Colonic mucosa (tissue), 4 donors: ENCODE measurements around the gene FBXO42. TPM values are rescaled to one million over a fixed set of nuclear protein-coding genes. Genes with fewer than 3 reads are reported as not detected.

Experiments used
- DNase-seq: peaks from one replicate; pipeline ENCODE4 v3.0.0-alpha.2; 2020
- H3K27ac ChIP-seq: fragments of 200-600 bp; one replicate; pipeline ENCODE4 v1.8.0; 2021
- H3K27me3 ChIP-seq: fragments of 200-600 bp; one replicate; pipeline ENCODE4 v1.8.0; 2021
- H3K36me3 ChIP-seq: fragments of 200-600 bp; one replicate; pipeline ENCODE4 v1.8.0; 2021
- H3K4me1 ChIP-seq: fragments of 200-600 bp; one replicate; pipeline ENCODE4 v1.8.0; 2021; ENCODE audit warnings: mild to moderate bottlenecking
- H3K4me3 ChIP-seq: fragments of 200-600 bp; one replicate; pipeline ENCODE4 v1.8.0; 2021
- H3K9ac ChIP-seq, 2 donors: one replicate each; pipeline ENCODE4 v1.7.0; 2013; ENCODE audit warnings: control low read depth in 2 of 2, low read depth in 2 of 2, low read length in 2 of 2
- H3K9me3 ChIP-seq: fragments of 200-600 bp; one replicate; pipeline ENCODE4 v1.8.0; 2021
- CTCF ChIP-seq: fragments of 200-600 bp; IDR thresholded peaks from one replicate; pipeline ENCODE4 v1.8.0; 2022; ENCODE audit warnings: antibody characterized with exemption, mild to moderate bottlenecking
- intact Hi-C: fragments of 100-400 bp; cut with DNase I; formaldehyde crosslinking; loops from one replicate; pipeline ENCODE4 v1.14.1; 2022
- total RNA-seq, 2 donors: library from RNA; stranded (reverse); fragmentation: NEBNext Ultra II Directional in 1 of 2; extraction: Animal tissue kit (Norgen Biotek cat#: 25700) in 1 of 2; gene quantifications; one replicate each; pipeline ENCODE4 v1.2.1, GENCODE V29; 2021
- donor health status: healthy.
- donor health status: DM: no; HTN: no; CAD: no.
- donor health status: DM: no; HTN: no; CAD: no.

Gene FBXO42
- total RNA-seq, 2 donors from 2014 or later, result 15.0 to 17.8 TPM

- Histone ChIP-seq H3K36me3 (no peaks in the 10 kb centered on the region), H3K4me3 (no peak overlapping the region), H3K27me3 (no peaks in the 10 kb centered on the region), H3K9me3 (no peaks in the 10 kb centered on the region), H3K9ac (no peak overlapping the region), H3K4me1 (peaks cover 4% of the 10 kb centered on the region), H3K27ac (no peak overlapping the region)
- no peak for TF ChIP-seq CTCF
- DNase-seq, result no peak
- intact Hi-C loops, result no loop called here
Observed at GRCh38 chr1:16334655-16335340, 17.5 kb downstream of the FBXO42 start.

GRCh38 chr1:16326833-16327404 is 25.4 kb downstream of the FBXO42 start:
- Histone ChIP-seq H3K9ac (no peak overlapping the region), H3K36me3 (no peaks in the 10 kb centered on the region), H3K27ac (no peak overlapping the region), H3K27me3 (no peaks in the 10 kb centered on the region), H3K9me3 (no peaks in the 10 kb centered on the region), H3K4me1 (no peaks in the 10 kb centered on the region), H3K4me3 (no peak overlapping the region)
- intact Hi-C loops, result no loop called here
- DNase-seq, result no peak
- no peak for TF ChIP-seq CTCF

DNA sequence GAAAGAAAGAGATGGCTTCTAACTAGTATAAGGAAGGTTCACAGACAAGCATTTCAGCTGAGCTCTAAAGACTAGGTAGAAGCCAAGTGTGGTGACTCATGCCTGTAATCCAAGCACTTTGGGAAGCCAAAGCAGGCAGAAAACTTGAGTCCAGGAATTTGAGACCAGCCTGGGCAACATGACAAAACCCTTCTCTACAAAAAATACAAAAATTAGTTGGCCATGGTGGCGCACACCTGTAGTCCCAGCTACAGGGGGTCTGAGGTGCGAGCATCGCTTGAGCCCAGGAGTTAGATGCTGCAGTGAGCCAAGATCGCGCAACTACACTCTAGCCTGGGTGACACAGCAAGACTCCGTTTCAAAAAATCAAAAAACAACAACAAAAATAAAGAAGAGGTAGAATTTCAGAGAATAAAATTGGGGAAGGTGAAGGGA is 27.8 kb downstream of the FBXO42 start:
- intact Hi-C loops, result no loop called here
- no peak for TF ChIP-seq CTCF
- Histone ChIP-seq H3K27me3 (no peaks in the 10 kb centered on the region), H3K4me1 (no peaks in the 10 kb centered on the region), H3K27ac (no peak overlapping the region), H3K4me3 (no peak overlapping the region), H3K36me3 (no peaks in the 10 kb centered on the region), H3K9me3 (no peaks in the 10 kb centered on the region), H3K9ac (no peak overlapping the region)
- DNase-seq, result no peak

DNA sequence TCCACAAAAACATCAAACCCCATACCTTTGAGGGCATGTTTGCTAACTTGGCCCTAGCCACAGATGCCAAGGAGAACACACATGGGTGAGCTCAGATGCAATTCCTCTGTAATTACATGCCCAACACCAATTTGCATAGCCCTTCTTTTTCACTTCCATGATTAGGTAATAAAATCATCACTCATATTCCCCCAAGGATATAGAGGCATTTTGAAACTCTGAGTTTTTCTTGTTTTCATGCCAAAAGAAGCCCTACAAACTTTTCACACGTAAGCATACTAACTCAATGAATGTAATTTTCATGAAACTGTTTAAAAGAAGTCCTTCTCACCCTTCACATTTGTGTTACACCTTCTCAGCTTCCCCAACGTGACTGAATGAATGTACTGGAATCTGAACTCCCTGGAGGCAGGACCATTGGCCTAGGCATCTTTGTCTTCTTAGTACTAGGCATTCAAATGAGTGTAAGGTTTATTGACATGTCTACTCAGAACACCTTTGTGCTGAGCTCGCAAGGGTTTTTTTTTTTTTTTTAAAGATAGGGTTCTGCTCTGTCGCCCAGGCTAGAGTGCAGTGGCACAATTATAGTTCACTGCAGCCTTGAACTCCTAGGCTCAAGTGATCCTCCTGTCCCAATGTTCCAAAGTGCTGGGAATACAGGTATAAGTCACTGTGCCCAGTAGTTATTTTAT is 31.0 kb downstream of the FBXO42 start:
- Histone ChIP-seq H3K9me3 (no peaks in the 10 kb centered on the region), H3K9ac (no peak overlapping the region), H3K27ac (no peak overlapping the region), H3K4me1 (no peaks in the 10 kb centered on the region), H3K36me3 (no peaks in the 10 kb centered on the region), H3K27me3 (no peaks in the 10 kb centered on the region), H3K4me3 (no peak overlapping the region)
- DNase-seq, result no peak
- no peak for TF ChIP-seq CTCF
- intact Hi-C loops, result no loop called here

DNA sequence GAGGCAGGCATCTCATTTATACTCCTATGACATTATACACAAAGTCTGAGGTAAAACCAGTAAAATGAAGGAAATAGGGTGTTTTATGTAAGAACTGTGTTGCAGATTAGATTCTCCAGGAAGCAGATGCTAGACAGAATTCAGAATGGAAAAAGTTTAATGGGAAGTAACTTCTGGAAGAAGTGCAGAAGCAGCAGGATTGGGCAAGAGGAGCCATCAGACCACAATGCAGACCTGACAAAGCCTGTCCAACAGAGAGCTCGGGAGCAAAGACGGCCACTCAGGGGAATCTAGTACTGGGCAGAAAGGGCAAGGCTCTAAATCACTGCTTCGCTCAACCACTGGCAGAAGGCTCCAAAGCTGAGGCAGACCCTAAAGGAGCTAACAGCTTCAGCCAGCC is 33.7 kb downstream of the FBXO42 start:
- no peaks in the 10 kb centered on the region for H3K27me3 ChIP-seq
- no peak overlapping the region for H3K9ac ChIP-seq
- TF ChIP-seq CTCF, result no peak
- no peak overlapping the region for H3K27ac ChIP-seq
- DNase-seq, result no peak
- intact Hi-C loops, result no loop called here
- no peak overlapping the region for H3K4me3 ChIP-seq
- H3K4me1 ChIP-seq, result no peaks in the 10 kb centered on the region
- no peaks in the 10 kb centered on the region for H3K36me3 ChIP-seq
- no peaks in the 10 kb centered on the region for H3K9me3 ChIP-seq
